Activated naive CD8-positive, alpha-beta T cell (primary cell): Measurements from ENCODE around the gene DTWD1.
"Not testable (repeated sequence)": the region's sequence is repeated elsewhere in the genome, so short reads cannot be mapped to it uniquely, and the experiment has no call there.

Experiments used
- H3K27ac Mint-ChIP-seq: one replicate; pipeline ENCODE4 v1.8.0; 2021; ENCODE audit warnings: mixed read lengths
- H3K27me3 Mint-ChIP-seq: one replicate; pipeline ENCODE4 v1.8.0; 2021; ENCODE audit warnings: mixed read lengths
- H3K36me3 Mint-ChIP-seq: one replicate; pipeline ENCODE4 v1.8.0; 2021; ENCODE audit warnings: mixed read lengths
- H3K4me1 Mint-ChIP-seq: one replicate; pipeline ENCODE4 v1.8.0; 2021; ENCODE audit warnings: low read depth, mixed read lengths
- H3K4me3 Mint-ChIP-seq: one replicate; pipeline ENCODE4 v1.8.0; 2021; ENCODE audit warnings: mild to moderate bottlenecking, mixed read lengths
- H3K9me3 Mint-ChIP-seq: one replicate; pipeline ENCODE4 v1.8.0; 2021; ENCODE audit warnings: low read depth, mixed read lengths

Gene DTWD1

GRCh38 chr15:49624056-49624455 is 3.2 kb downstream of the DTWD1 start:
- peaks cover 14% of the 10 kb centered on the region for H3K36me3 Mint-ChIP-seq
- H3K27ac Mint-ChIP-seq: no peak overlapping the region

GRCh38 chr15:49625460-49626036 is 4.7 kb downstream of the DTWD1 start:
- Mint-ChIP-seq H3K36me3 (peaks cover 18% of the 10 kb centered on the region), H3K27me3 (no peaks in the 10 kb centered on the region), H3K4me3 (no peak overlapping the region), H3K27ac (no peak overlapping the region), H3K9me3 (no peaks in the 10 kb centered on the region), H3K4me1 (peaks cover 30% of the 10 kb centered on the region)

More at GRCh38 chr15:49624056-49624455, 3.2 kb downstream of the DTWD1 start:
- H3K9me3 Mint-ChIP-seq: no peaks in the 10 kb centered on the region
- H3K4me1 Mint-ChIP-seq: peaks cover 41% of the 10 kb centered on the region
- no peak overlapping the region for H3K4me3 Mint-ChIP-seq
- no peaks in the 10 kb centered on the region for H3K27me3 Mint-ChIP-seq

- Mint-ChIP-seq H3K4me1 (peaks cover 18% of the 10 kb centered on the region), H3K4me3 (no peak overlapping the region), H3K27ac (no peak overlapping the region), H3K36me3 (peaks cover 18% of the 10 kb centered on the region), H3K9me3 (no peaks in the 10 kb centered on the region), H3K27me3 (no peaks in the 10 kb centered on the region)
These were observed 6.6 kb downstream of the DTWD1 start for GRCh38 chr15:49627407-49627877.

GRCh38 chr15:49628379-49628778 is 7.5 kb downstream of the DTWD1 start:
- H3K4me3 Mint-ChIP-seq: no peak overlapping the region
- H3K27me3 Mint-ChIP-seq: no peaks in the 10 kb centered on the region
- H3K27ac Mint-ChIP-seq: no peak overlapping the region
- H3K36me3 Mint-ChIP-seq: peaks cover 17% of the 10 kb centered on the region
- H3K9me3 Mint-ChIP-seq: no peaks in the 10 kb centered on the region
- peaks cover 9% of the 10 kb centered on the region for H3K4me1 Mint-ChIP-seq

GRCh38 chr15:49637857-49638256 is 17.0 kb downstream of the DTWD1 start:
- H3K27ac Mint-ChIP-seq: no peak overlapping the region
- peaks cover 9% of the 10 kb centered on the region for H3K36me3 Mint-ChIP-seq
- no peaks in the 10 kb centered on the region for H3K27me3 Mint-ChIP-seq
- no peaks in the 10 kb centered on the region for H3K9me3 Mint-ChIP-seq
- H3K4me1 Mint-ChIP-seq: peaks cover 3% of the 10 kb centered on the region
- no peak overlapping the region for H3K4me3 Mint-ChIP-seq

GRCh38 chr15:49644364-49644794 is 23.5 kb downstream of the DTWD1 start:
- H3K27me3 Mint-ChIP-seq: no peaks in the 10 kb centered on the region
- H3K27ac Mint-ChIP-seq: no peak overlapping the region
- H3K4me3 Mint-ChIP-seq: no peak overlapping the region
- H3K9me3 Mint-ChIP-seq: no peaks in the 10 kb centered on the region
- peaks cover 7% of the 10 kb centered on the region for H3K36me3 Mint-ChIP-seq
- peaks cover 5% of the 10 kb centered on the region for H3K4me1 Mint-ChIP-seq

- no peaks in the 10 kb centered on the region for H3K9me3 Mint-ChIP-seq
- no peak overlapping the region for H3K27ac Mint-ChIP-seq
- peaks cover 7% of the 10 kb centered on the region for H3K36me3 Mint-ChIP-seq
- peaks cover 5% of the 10 kb centered on the region for H3K4me1 Mint-ChIP-seq
- no peaks in the 10 kb centered on the region for H3K27me3 Mint-ChIP-seq
- no peak overlapping the region for H3K4me3 Mint-ChIP-seq
These were observed 24.4 kb downstream of the DTWD1 start for GRCh38 chr15:49645277-49645676.

GRCh38 chr15:49645941-49646340 is 25.1 kb downstream of the DTWD1 start:
- no peak overlapping the region for H3K27ac Mint-ChIP-seq
- no peaks in the 10 kb centered on the region for H3K9me3 Mint-ChIP-seq
- H3K27me3 Mint-ChIP-seq: no peaks in the 10 kb centered on the region
- H3K4me1 Mint-ChIP-seq: peaks cover 5% of the 10 kb centered on the region
- no peak overlapping the region for H3K4me3 Mint-ChIP-seq
- H3K36me3 Mint-ChIP-seq: peaks cover 7% of the 10 kb centered on the region

- H3K9me3 Mint-ChIP-seq: no peaks in the 10 kb centered on the region
- peaks cover 2% of the 10 kb centered on the region for H3K36me3 Mint-ChIP-seq
- H3K4me3 Mint-ChIP-seq: no peak overlapping the region
- no peaks in the 10 kb centered on the region for H3K27me3 Mint-ChIP-seq
- H3K27ac Mint-ChIP-seq: no peak overlapping the region
- peaks cover 3% of the 10 kb centered on the region for H3K4me1 Mint-ChIP-seq
These were observed 26.0 kb downstream of the DTWD1 start for GRCh38 chr15:49646891-49647290.

- Mint-ChIP-seq H3K27me3 (no peaks in the 10 kb centered on the region), H3K9me3 (peaks cover 9% of the 10 kb centered on the region), H3K36me3 (no peaks in the 10 kb centered on the region), H3K27ac (no peak overlapping the region), H3K4me3 (no peak overlapping the region), H3K4me1 (no peaks in the 10 kb centered on the region)
These were observed 29.1 kb downstream of the DTWD1 start for GRCh38 chr15:49649987-49650386.

- H3K9me3 Mint-ChIP-seq: peaks cover 9% of the 10 kb centered on the region
- H3K4me1 Mint-ChIP-seq: no peaks in the 10 kb centered on the region
- H3K4me3 Mint-ChIP-seq: no peak overlapping the region
- H3K27me3 Mint-ChIP-seq: no peaks in the 10 kb centered on the region
- no peak overlapping the region for H3K27ac Mint-ChIP-seq
- H3K36me3 Mint-ChIP-seq: no peaks in the 10 kb centered on the region
These were observed 29.8 kb downstream of the DTWD1 start for GRCh38 chr15:49650676-49651075.

- Mint-ChIP-seq H3K4me3 (no peak overlapping the region), H3K9me3 (peaks cover 9% of the 10 kb centered on the region), H3K36me3 (peaks cover 1% of the 10 kb centered on the region), H3K27me3 (peaks cover 2% of the 10 kb centered on the region), H3K27ac (no peak overlapping the region), H3K4me1 (no peaks in the 10 kb centered on the region)
These were observed 32.1 kb downstream of the DTWD1 start for GRCh38 chr15:49652922-49653321.

GRCh38 chr15:49656734-49657133 is 35.9 kb downstream of the DTWD1 start:
- H3K4me1 Mint-ChIP-seq: no peaks in the 10 kb centered on the region
- H3K9me3 Mint-ChIP-seq: peaks cover 9% of the 10 kb centered on the region

GRCh38 chr15:49664716-49665115 is 43.9 kb downstream of the DTWD1 start:
- Mint-ChIP-seq H3K27me3 (peaks cover 11% of the 10 kb centered on the region), H3K27ac (no peak overlapping the region), H3K9me3 (no peaks in the 10 kb centered on the region), H3K4me1 (no peaks in the 10 kb centered on the region), H3K4me3 (no peak overlapping the region), H3K36me3 (no peaks in the 10 kb centered on the region)

More at GRCh38 chr15:49656734-49657133, 35.9 kb downstream of the DTWD1 start:
- H3K27ac Mint-ChIP-seq: no peak overlapping the region
- H3K36me3 Mint-ChIP-seq: peaks cover 4% of the 10 kb centered on the region
- no peak overlapping the region for H3K4me3 Mint-ChIP-seq
- peaks cover 17% of the 10 kb centered on the region for H3K27me3 Mint-ChIP-seq

- H3K36me3 Mint-ChIP-seq, H3K9me3 Mint-ChIP-seq, H3K27ac Mint-ChIP-seq, H3K4me1 Mint-ChIP-seq, H3K4me3 Mint-ChIP-seq, H3K27me3 Mint-ChIP-seq: not testable (repeated sequence)
These were observed 45.6 kb downstream of the DTWD1 start for GRCh38 chr15:49666486-49666885.

- Mint-ChIP-seq H3K36me3 (no peaks in the 10 kb centered on the region), H3K4me3 (no peak overlapping the region), H3K27ac (no peak overlapping the region), H3K27me3 (peaks cover 3% of the 10 kb centered on the region), H3K4me1 (no peaks in the 10 kb centered on the region), H3K9me3 (no peaks in the 10 kb centered on the region)
These were observed 48.4 kb downstream of the DTWD1 start for GRCh38 chr15:49669288-49669687.
